ENCODE measurements around the gene FBXL5.

Gene FBXL5

GRCh38 chr4:15655223-15656037 is at the start of gene FBXL5:
TSS of gene FBXL5 (minus strand) at chr4:15655357. CDS start at chr4:15655287, 70 bp downstream.
- intact Hi-C loops (cut with DNase I): loop anchor here (1.0 to 10.0 kb wide), 2 partner anchors 26 to 651 kb away; partner anchors contain the start of genes CPEB2 and FAM200B
- DNase-seq: peak; percentile 52 to 97 (median 71)

DNA sequence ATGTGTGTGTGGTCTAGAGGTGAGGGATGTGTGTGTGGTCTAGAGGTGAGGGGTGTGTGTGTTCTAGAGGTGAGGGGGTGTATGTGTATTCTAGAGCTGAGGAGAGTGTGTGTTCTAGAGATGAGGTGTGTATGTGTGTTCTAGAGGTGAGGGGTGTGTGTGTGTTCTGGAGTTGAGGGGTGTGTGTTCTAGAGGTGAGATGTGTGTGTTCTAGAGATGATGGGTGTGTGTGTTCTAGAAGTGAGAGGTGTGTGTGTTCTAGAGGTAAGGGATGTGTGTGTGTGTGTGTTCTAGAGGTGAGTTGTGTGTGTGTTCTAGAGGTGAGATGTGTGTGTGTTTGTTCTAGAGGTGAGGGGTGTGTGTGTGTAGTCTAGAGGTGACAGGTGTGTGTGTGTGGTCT is 49.0 kb upstream of the FBXL5 start:
- DNase-seq: no peak
- intact Hi-C loops (cut with DNase I): no loop called here

GRCh38 chr4:15703439-15703838 is 48.3 kb upstream of the FBXL5 start:
- intact Hi-C loops (cut with DNase I): no loop called here
- DNase-seq: no peak

DNA sequence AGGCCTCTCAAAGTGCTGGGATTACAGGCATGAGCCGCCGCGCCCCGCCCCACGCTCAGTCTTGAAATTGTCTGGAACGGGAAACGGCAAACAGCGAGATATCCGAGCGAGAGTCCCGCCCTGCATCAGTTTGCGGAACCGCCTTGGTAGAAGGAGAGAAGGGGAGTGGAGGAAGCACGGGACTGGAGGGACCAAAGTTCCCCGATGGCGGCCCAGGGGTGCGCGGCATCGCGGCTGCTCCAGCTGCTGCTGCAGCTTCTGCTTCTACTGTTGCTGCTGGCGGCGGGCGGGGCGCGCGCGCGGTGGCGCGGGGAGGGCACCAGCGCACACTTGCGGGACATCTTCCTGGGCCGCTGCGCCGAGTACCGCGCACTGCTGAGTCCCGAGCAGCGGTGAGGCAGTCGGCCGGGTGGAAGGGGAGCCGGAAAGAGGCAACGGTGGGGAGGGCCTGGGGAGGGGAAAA is 47.8 kb upstream of the FBXL5 start, which contains the start of gene BST1:
Gene BST1 (plus strand): TSS at position 125 of the 463 bp plus-strand sequence. CDS start 80 bp downstream, at position 205.
- peak; percentile 29 to 95 (median 54) for DNase-seq
- intact Hi-C loops (cut with DNase I): no loop called here

- no peak for DNase-seq
- intact Hi-C loops (cut with DNase I): no loop called here
Measured at GRCh38 chr4:15696866-15697265, 41.7 kb upstream of the FBXL5 start.

DNA sequence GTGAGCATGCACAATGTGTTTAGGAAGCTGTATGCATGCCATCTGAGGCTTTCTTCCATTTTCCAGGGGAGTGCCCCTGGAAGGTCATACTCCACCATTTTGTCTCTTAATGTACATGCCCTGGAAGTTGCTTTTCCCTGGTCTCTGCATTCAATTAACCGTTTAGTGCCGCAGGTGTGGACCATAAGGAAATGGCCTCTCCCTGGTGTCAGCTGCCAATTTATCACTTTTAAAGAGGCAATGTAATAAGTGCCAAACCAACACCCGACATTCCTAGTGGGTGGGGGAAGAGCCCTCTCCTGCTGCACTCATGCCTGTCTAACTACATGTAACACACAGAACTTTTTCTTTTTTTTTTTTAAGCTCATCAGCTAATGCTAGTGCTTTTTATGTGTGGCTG is 40.6 kb upstream of the FBXL5 start:
- intact Hi-C loops (cut with DNase I): no loop called here
- DNase-seq: no peak

DNA sequence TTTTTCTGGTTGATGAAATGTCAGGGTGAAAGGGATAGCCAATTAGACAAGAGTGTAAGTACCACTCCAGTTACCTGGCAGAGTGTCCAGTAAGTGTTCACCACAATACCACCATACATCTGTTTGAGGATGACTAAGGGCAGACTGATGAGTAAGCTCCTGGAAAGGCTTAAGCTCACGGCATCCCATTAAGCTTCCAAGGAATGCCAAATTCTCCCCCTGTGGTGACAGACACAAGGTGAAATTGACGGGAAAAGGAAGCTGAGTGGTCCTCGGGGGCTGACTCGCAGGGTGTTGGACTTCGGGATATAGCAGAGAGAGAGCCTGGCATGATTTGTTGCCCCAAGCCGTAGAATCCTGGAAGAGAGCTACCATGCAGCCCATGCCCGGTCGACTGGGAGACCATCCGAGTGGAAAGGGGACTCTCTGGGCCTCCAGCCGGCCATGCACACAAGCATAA is 40.1 kb upstream of the FBXL5 start:
- DNase-seq: no peak
- intact Hi-C loops (cut with DNase I): no loop called here

GRCh38 chr4:15694431-15694830 is 39.3 kb upstream of the FBXL5 start:
- intact Hi-C loops (cut with DNase I): no loop called here
- DNase-seq: no peak

DNA sequence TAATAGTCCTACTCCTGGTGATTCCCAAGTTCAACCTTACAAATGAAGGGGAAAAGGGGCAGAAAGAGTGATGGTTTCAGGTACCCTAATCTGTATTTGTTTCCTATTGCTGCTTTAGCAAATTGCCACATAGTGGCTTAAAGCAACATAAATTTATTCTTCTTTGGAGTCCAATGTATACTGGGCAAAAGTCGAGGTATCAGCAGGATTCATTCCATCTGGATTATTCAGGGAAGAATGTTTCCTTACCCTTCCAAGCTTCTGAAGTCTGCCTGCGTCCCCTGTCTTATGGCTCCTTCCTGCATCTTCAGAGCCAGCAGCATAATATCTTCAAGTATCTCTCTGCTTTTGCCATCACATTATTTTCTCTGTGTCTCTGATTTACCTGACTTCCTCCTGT is 37.4 kb upstream of the FBXL5 start:
- DNase-seq: no peak
- intact Hi-C loops (cut with DNase I): no loop called here

DNA sequence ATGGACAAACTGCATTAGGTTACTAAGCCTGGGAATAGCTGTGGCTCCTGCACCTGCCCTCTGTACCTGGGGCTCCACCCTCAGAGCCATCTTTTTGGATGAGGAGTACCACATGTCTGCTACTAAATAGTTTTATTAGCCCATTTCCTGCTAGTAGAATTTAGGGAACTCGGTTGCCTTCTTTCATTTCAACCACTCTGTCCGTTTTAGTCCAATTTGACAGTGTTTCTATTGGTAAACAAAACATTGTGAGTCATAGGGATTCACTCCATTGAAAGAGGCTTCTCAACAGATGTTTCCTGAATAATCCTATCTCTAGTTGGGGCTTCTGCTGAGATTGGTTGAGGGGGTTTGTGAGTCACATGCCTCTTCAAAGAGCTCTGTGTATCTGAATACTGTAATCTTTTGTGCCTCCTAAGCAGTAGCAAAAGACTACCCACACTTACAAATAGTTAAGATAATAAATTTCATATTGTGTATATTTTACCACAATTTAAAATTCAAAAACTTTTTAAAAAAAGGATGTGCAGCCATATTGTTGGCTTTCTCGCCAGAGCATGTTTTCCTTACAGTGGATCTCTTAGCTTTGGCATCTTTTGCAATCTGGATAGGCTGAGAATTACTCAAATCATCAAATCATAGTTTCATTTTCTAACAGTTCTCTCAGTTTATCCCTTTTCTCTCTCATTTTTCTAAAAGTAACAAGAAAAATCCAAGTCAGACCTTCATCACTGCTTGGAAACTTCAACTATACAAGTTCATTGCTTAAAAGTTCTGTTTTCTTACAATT is 36.4 kb upstream of the FBXL5 start:
- no peak for DNase-seq
- intact Hi-C loops (cut with DNase I): no loop called here

- intact Hi-C loops (cut with DNase I): no loop called here
- DNase-seq: no peak
Measured at GRCh38 chr4:15690020-15690809, 35.1 kb upstream of the FBXL5 start.

- DNase-seq: no peak
- intact Hi-C loops (cut with DNase I): no loop called here
Measured at GRCh38 chr4:15689540-15689939, 34.4 kb upstream of the FBXL5 start.

DNA sequence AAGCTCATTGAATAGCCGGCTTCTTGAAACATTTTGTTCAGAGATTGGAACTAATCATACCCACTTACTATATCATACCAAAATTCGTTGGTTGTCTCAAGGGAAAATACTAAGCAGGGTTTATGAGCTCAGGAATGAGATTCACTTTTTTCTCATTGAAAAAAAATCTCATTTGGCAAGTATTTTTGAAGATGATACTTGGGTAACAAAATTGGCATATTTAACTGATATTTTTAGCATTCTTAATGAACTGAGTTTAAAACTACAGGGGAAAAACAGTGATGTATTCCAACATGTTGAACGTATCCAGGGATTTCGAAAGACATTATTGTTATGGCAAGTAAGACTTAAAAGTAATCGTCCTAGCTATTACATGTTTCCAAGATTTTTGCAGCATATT is 32.9 kb upstream of the FBXL5 start:
- DNase-seq: no peak
- intact Hi-C loops (cut with DNase I): no loop called here

DNA sequence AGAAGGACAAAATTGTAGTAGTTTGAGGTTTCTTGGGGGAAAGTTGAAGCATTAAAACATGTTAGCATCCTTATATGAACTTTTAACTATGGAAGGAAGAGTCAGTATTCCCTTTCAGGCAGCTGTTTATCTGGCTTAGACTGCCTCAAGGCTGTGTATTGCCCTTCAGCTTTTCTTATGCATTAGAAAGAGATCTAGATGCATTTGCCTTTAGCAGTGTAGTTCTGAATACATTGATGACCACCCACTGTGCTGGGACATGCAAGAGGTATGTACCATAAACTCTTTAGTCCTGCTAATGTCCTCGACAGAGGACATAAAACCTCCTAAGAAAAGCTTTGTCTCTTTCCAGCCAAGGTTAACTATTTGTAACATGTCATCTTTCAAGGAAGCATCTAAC is 29.3 kb upstream of the FBXL5 start:
- intact Hi-C loops (cut with DNase I): no loop called here
- DNase-seq: no peak

- no peak for DNase-seq
- intact Hi-C loops (cut with DNase I): no loop called here
Measured at GRCh38 chr4:15683143-15683495, 28.0 kb upstream of the FBXL5 start.

- intact Hi-C loops (cut with DNase I): no loop called here
- no peak for DNase-seq
Measured at GRCh38 chr4:15682242-15683142, 27.3 kb upstream of the FBXL5 start.

GRCh38 chr4:15681372-15682241 is 26.4 kb upstream of the FBXL5 start, which contains the start of gene FAM200B:
TSS of gene FAM200B (plus strand) at chr4:15681827. CDS start at chr4:15686978, 5,151 bp downstream.
- intact Hi-C loops (cut with DNase I): loop anchor here (1.0 kb wide), 1 partner anchor 26 kb away; the partner anchor contains the start of gene FBXL5
- peak; percentile 98 to 100 (median 99) for DNase-seq

DNA sequence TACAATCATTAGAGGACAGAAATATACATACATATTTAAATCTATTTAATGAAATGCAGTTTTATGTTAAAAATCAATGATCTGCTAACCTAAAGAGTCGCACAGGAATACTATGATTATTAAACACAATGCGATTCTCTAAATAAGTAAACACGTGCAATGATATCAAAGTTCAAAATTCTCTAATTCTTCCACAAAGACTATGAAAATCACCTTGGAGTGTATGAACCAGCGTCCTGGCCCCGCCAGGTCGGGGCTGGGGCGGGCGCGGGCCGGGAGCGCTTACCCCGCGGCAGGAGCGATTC is 25.9 kb upstream of the FBXL5 start:
- no peak for DNase-seq
- intact Hi-C loops (cut with DNase I): loop anchor here (1.0 kb wide), 1 partner anchor 26 kb away; the partner anchor contains the start of gene FBXL5
